K562 (cell line): Measurements from ENCODE around the gene CAPN5. TPM values are rescaled to one million over a fixed set of nuclear protein-coding genes. Genes with fewer than 3 reads are reported as not detected.

Experiments used
- ATAC-seq: fragments of 200-7000 bp; cut with Tn5 transposase; 3 replicates; pipeline ENCODE4 v1.9.1; 2020; ENCODE audit warnings: moderate library complexity
- BruUV-seq: library from RNA; stranded (reverse); fragments of 400-500 nt; replicated peaks from 2 replicates; lab custom pipeline; 2021; lab: Mats Ljungman, UMichigan
- CTCF ChIA-PET: fragments of 300-600 bp; formaldehyde crosslinking; extraction: SDS; loops from one replicate; lab custom pipeline; 2021; ENCODE audit warnings: low intra/inter-chr PET ratio; lab: Yijun Ruan, JAX
- POLR2A ChIA-PET: fragments of 300-600, 350-650 bp; sonication (Branson Sonifier 250); formaldehyde crosslinking; extraction: SDS; loops from one replicate; lab custom pipeline; 2021; ENCODE audit warnings: antibody characterized with exemption, inconsistent platforms; lab: Yijun Ruan, JAX
- DNase-seq, 4 experiments: peaks; one replicate each; pipeline versions ENCODE4 v3.0.0 to v3.0.0-alpha.2; 2011 to 2018; ENCODE audit warnings: low spot score in 3 of 4, mixed read lengths in 3 of 4; ENCODE audit errors: extremely low read depth in 1 of 4
- FAIRE-seq: peaks from 2 replicates; lab custom pipeline; 2011; peaks lifted over from hg19 to GRCh38; lab: Jason Lieb, UNC
- H2AFZ ChIP-seq: 2 replicates; pipeline ENCODE4 v1.6.0; 2011; ENCODE audit warnings: low read depth, low read length, control low read depth, inconsistent platforms
- H3K27ac ChIP-seq: fragments of 200-600 bp; 3 replicates; pipeline ENCODE4 v1.8.0; 2011; ENCODE audit warnings: low read depth, mild to moderate bottlenecking, control low read depth, inconsistent platforms, low read length, moderate library complexity, mixed read lengths; ENCODE audit errors: extremely low read depth
- H3K27me3 ChIP-seq, 2 experiments: fragments of 300-600 bp in 1 of 2; 2 replicates in 1 of 2; 3 replicates in 1 of 2; pipeline versions ENCODE4 v1.6.0 to v1.8.0; 2011; ENCODE audit warnings: inconsistent platforms in 2 of 2, low read length in 2 of 2, mild to moderate bottlenecking in 1 of 2, mixed read lengths in 1 of 2, moderate library complexity in 1 of 2; ENCODE audit not compliant: control insufficient read depth in 2 of 2, insufficient read depth in 2 of 2
- H3K36me3 ChIP-seq: fragments of 300-600 bp; 3 replicates; pipeline ENCODE4 v1.8.0; 2011; ENCODE audit warnings: mild to moderate bottlenecking, low read length, inconsistent platforms; ENCODE audit not compliant: control insufficient read depth, insufficient read depth
- H3K4me1 ChIP-seq, 2 experiments: fragments of 200-600 bp in 1 of 2; replicated peaks in 1 of 2; 2 replicates in 1 of 2; 3 replicates in 1 of 2; pipeline versions ENCODE4 v1.5.1 to v1.8.0; 2011; ENCODE audit warnings: inconsistent platforms in 2 of 2, low read length in 2 of 2, mild to moderate bottlenecking in 1 of 2, mixed read lengths in 1 of 2, moderate library complexity in 1 of 2; ENCODE audit not compliant: control insufficient read depth in 2 of 2, insufficient read depth in 2 of 2
- H3K4me2 ChIP-seq: 2 replicates; pipeline ENCODE4 v1.6.1; 2011; ENCODE audit warnings: low read length, control low read depth, inconsistent platforms, mixed read lengths; ENCODE audit not compliant: insufficient read depth
- H3K4me3 ChIP-seq: fragments of 200-600 bp; sonication (generic), shearing (Covaris generic); 2 replicates; pipeline ENCODE4 v1.5.1; 2016; ENCODE audit warnings: control low read depth, inconsistent platforms
- H3K79me2 ChIP-seq: fragments of 200-600 bp; 3 replicates; pipeline ENCODE4 v1.8.0; 2011; ENCODE audit warnings: low read length, inconsistent platforms; ENCODE audit not compliant: control insufficient read depth, insufficient read depth
- H3K9ac ChIP-seq, 2 experiments: 2 replicates each; pipeline versions ENCODE4 v1.6.0 to v1.6.1; 2011; ENCODE audit warnings: low read depth in 2 of 2, low read length in 2 of 2, control low read depth in 1 of 2, inconsistent platforms in 1 of 2, mild to moderate bottlenecking in 1 of 2, mixed read lengths in 1 of 2; ENCODE audit not compliant: insufficient read depth in 1 of 2
- H3K9me1 ChIP-seq: one replicate; pipeline ENCODE4 v1.6.0; 2011; ENCODE audit warnings: inconsistent platforms, mild to moderate bottlenecking, low read length, moderate library complexity; ENCODE audit not compliant: control insufficient read depth, insufficient read depth
- H3K9me3 ChIP-seq: replicated peaks from 2 replicates; pipeline ENCODE4 v1.5.1; 2011; ENCODE audit warnings: low read depth, low read length, inconsistent platforms; ENCODE audit not compliant: control insufficient read depth, insufficient read depth
- H4K20me1 ChIP-seq: replicated peaks from 2 replicates; pipeline ENCODE4 v1.6.1; 2011; ENCODE audit warnings: low read length, inconsistent platforms, mixed read lengths; ENCODE audit not compliant: control insufficient read depth, insufficient read depth
- ARID2 ChIP-seq: fragments of 450-650 bp; IDR thresholded peaks from 2 replicates; pipeline ENCODE4 v1.6.1; 2017; ENCODE audit warnings: antibody characterized with exemption, mild to moderate bottlenecking
- CBX2 ChIP-seq: fragments of 200-600 bp; sonication (generic); IDR thresholded peaks from one replicate; pipeline ENCODE4 v1.6.1; 2012; ENCODE audit warnings: mild to moderate bottlenecking, low read length, inconsistent platforms; ENCODE audit not compliant: insufficient read depth, poor library complexity, severe bottlenecking
- CTCF ChIP-seq, 3 experiments: IDR thresholded peaks in 2 of 3; conservative IDR thresholded peaks in 1 of 3; 2 replicates each; pipeline ENCODE4 v1.5.1; 2011 to 2012; ENCODE audit warnings: low read length in 3 of 3, mild to moderate bottlenecking in 3 of 3, control low read depth in 2 of 3, improper control_type of control experiment in 1 of 3, inconsistent platforms in 1 of 3, low read depth in 1 of 3, mixed read lengths in 1 of 3, moderate library complexity in 1 of 3; ENCODE audit not compliant: insufficient read depth in 2 of 3
- FOXA3 ChIP-seq, 2 experiments: fragments of 450-650 bp in 1 of 2; sonication (generic) in 1 of 2; formaldehyde crosslinking; IDR thresholded peaks in 1 of 2; conservative IDR thresholded peaks in 1 of 2; 2 replicates each; pipeline versions ENCODE4 v1.4.0 to v1.8.0; 2020 to 2022; ENCODE audit warnings: mild to moderate bottlenecking in 2 of 2, missing genetic modification reagents in 1 of 2
- HCFC1 ChIP-seq: IDR thresholded peaks from 2 replicates; pipeline ENCODE4 v1.6.1; 2012; ENCODE audit warnings: low read depth, low read length, improper control_type of control experiment
- PTTG1 ChIP-seq: fragments of 450-650 bp; IDR thresholded peaks from 2 replicates; pipeline ENCODE4 v1.6.1; 2016; ENCODE audit warnings: low read depth, mild to moderate bottlenecking, missing genetic modification characterization, missing compliant biosample characterization
- REST ChIP-seq, 2 experiments: fragments of 450-650 bp; formaldehyde crosslinking in 1 of 2; IDR thresholded peaks; 2 replicates each; pipeline versions ENCODE4 v1.4.0 to v1.6.1; 2014 to 2020; ENCODE audit warnings: mild to moderate bottlenecking in 2 of 2, borderline replicate concordance in 1 of 2, low read depth in 1 of 2
- SMARCA4 ChIP-seq: fragments of 450-650 bp; IDR thresholded peaks from 2 replicates; pipeline ENCODE4 v1.6.1; 2016
- TEAD1 ChIP-seq, 2 experiments: fragments of 450-650 bp in 1 of 2; sonication (generic) in 1 of 2; formaldehyde crosslinking; IDR thresholded peaks; 2 replicates each; pipeline versions ENCODE4 v1.4.0 to v1.8.0; 2020 to 2022; ENCODE audit warnings: mild to moderate bottlenecking in 2 of 2, missing genetic modification reagents in 1 of 2
- WGBS: fragments of 100-300 bp; shearing (Covaris generic); methylation state at CpG from one replicate; pipeline ENCODE4 v1.1.6; 2016; ENCODE audit warnings: low coverage, mixed read lengths; ENCODE audit not compliant: insufficient coverage; ENCODE audit errors: missing lambda C conversion rate; 5-methylcytosine and 5-hydroxymethylcytosine counted together
- in situ Hi-C: fragments of 300-500 bp; cut with MboI; formaldehyde crosslinking; loops from 4 replicates; pipeline ENCODE4 v1.15.0; 2018; ENCODE audit warnings: inconsistent platforms, mixed read lengths
- intact Hi-C: fragments of 100-400 bp; cut with micrococcal nuclease; formaldehyde crosslinking; loops from 2 replicates; pipeline ENCODE4 v1.14.2; 2022
- polyA plus RNA-seq, 8 experiments: library from polyadenylated mRNA; depleted of rRNA in 4 of 8; stranded (reverse) in 5 of 8; unstranded in 3 of 8; fragments of >200 nt; fragmentation: Nextera tagmentation in 2 of 8; fragmentation: Illumina TruSeq in 1 of 8; extraction: Ambion mirVana in 2 of 8; extraction: Trizol in 1 of 8; gene quantifications; 2 replicates each; pipeline versions ENCODE4 v1.2.1 to v1.2.3, GENCODE V29; 2011 to 2014; ENCODE audit warnings: inconsistent platforms in 1 of 8, missing spikeins in 1 of 8
- total RNA-seq, 7 experiments: library from RNA; depleted of rRNA in 6 of 7; stranded (reverse); fragments of >200 nt in 6 of 7; fragmentation: Illumina TruSeq in 2 of 7; extraction: Trizol in 2 of 7; gene quantifications; 2 replicates each; pipeline versions ENCODE4 v1.2.1 to v1.2.3, GENCODE V29; 2011 to 2021; ENCODE audit warnings: low replicate concordance in 1 of 7

CAPN5 gene
- total and polyA plus RNA-seq, 9 of the 15 experiments (the other 6 are each of a cell fraction or from before 2014, with no cell fraction given), result 0.04 to 0.44 (median 0.14) TPM; not detected in 2

GRCh38 chr11:77101043-77101537, 34.3 kb downstream of the CAPN5 start:
- FAIRE-seq (peak; percentile 85), ATAC-seq (peak; percentile 84), DNase-seq (peak; percentile 60 to 72 (median 70))
- Histone ChIP-seq H3K79me2 (no peaks in the 10 kb centered on the region), H3K4me1 (peaks cover 0 to 15% of the 10 kb centered on the region in 2 experiments; a peak in 1 of 5 replicates), H3K27me3 (peaks cover 8 to 58% of the 10 kb centered on the region in 2 experiments; a peak in 4 of 5 replicates), H3K4me2 (no peak overlapping the region), H3K9me3 (no peaks in the 10 kb centered on the region), H4K20me1 (peaks cover 18% of the 10 kb centered on the region; the same call in 1 of the 2 replicates), H3K27ac (no peak overlapping the region), H2AFZ (no peak overlapping the region), H3K4me3 (no peak overlapping the region), H3K36me3 (no peaks in the 10 kb centered on the region), H3K9me1 (peaks cover 7% of the 10 kb centered on the region), H3K9ac (no peak overlapping the region)
- POLR2A ChIA-PET, result interaction anchor here (0.6 to 1.0 kb wide), 3 partner anchors 11 to 23 kb away, joined by 3 read pairs; no protein-coding TSS in a partner anchor
- in situ Hi-C loops (loop anchor here (5.0 to 10.0 kb wide), 2 partner anchors 184 to 376 kb away; no protein-coding TSS in a partner anchor), intact Hi-C loops (no loop called here)
- no TSS peak for BruUV-seq
- WGBS, result 9% methylated on average over 4 of the region's 5 CpGs
- CTCF ChIA-PET, result interaction anchor here (0.5 to 2.5 kb wide), 2 partner anchors 13 to 54 kb away, joined by 3 to 19 read pairs; no protein-coding TSS in a partner anchor
- no peak for TF ChIP-seq PTTG1 (tag)
- TF ChIP-seq FOXA3 (CRISPR knock-in tag; conservative IDR thresholded peaks at IDR 0.05 in 1 of 2, IDR thresholded peaks at IDR 0.05 in 1 of 2), result 0 out of 4 replicates have a peak, but pooled peaks of 1 of the 2 experiments have one; percentile 14
- TF ChIP-seq SMARCA4, result peak; percentile 74
- TF ChIP-seq TEAD1 (CRISPR knock-in tag; IDR thresholded peaks at IDR 0.05), result 0 out of 4 replicates have a peak, but pooled peaks of 1 of the 2 experiments have one; percentile 40
- TF ChIP-seq CBX2, result no peak
- 0 out of 2 replicates have a peak, but pooled peaks have one; percentile 22 for TF ChIP-seq HCFC1
- 0 out of 2 replicates have a peak, but pooled peaks have one; percentile 43 for TF ChIP-seq ARID2
- TF ChIP-seq CTCF (IDR thresholded peaks at IDR 0.05 in 2 of 3, conservative IDR thresholded peaks at IDR 0.05 in 1 of 3; ENCODE audit: insufficient read depth in 2 of 3, low read depth in 1 of 3, low read length in 3 of 3), result peak; percentile 72 to 77 (median 73)
- TF ChIP-seq REST (IDR thresholded peaks at IDR 0.05; ENCODE audit: borderline replicate concordance), result peak; percentile 32; the same call in 1 of the 2 replicates
- TF ChIP-seq REST (CRISPR knock-in tag; IDR thresholded peaks at IDR 0.05; ENCODE audit: low read depth), result no peak
